Peyer's patch (tissue), 4 donors: ENCODE data around the gene POLR1D. TPM values are rescaled to one million over a fixed set of nuclear protein-coding genes. Genes with fewer than 3 reads are reported as not detected.

Source experiments
- DNase-seq, 3 donors: peaks; one replicate each; pipeline ENCODE4 v3.0.0-alpha.2; 2017 to 2019
- H3K27ac ChIP-seq, 4 donors: fragments of 200-600 bp; sonication (generic); one replicate each; pipeline ENCODE4 v1.5.1; 2016 to 2019
- H3K27me3 ChIP-seq, 2 donors: fragments of 200-600 bp; sonication (generic); one replicate each; pipeline ENCODE4 v1.5.1; 2019
- H3K36me3 ChIP-seq, 3 donors: fragments of 200-600 bp; sonication (generic); one replicate each; pipeline ENCODE4 v1.5.1; 2016 to 2019
- H3K4me1 ChIP-seq, 4 donors: fragments of 200-600 bp; sonication (generic); one replicate each; pipeline ENCODE4 v1.5.1; 2016 to 2019
- H3K4me3 ChIP-seq, 4 donors: fragments of 200-600 bp; sonication (generic); 1 replicate in 3 of 4; 2 replicates in 1 of 4; pipeline ENCODE4 v1.5.1; 2016 to 2019; ENCODE audit warnings: mild to moderate bottlenecking in 1 of 4
- H3K9me3 ChIP-seq, 4 donors: fragments of 200-600 bp; sonication (generic); one replicate each; pipeline ENCODE4 v1.5.1; 2016 to 2019; ENCODE audit warnings: mild to moderate bottlenecking in 1 of 4
- CTCF ChIP-seq, 6 experiments: fragments of 450-650 bp in 4 of 6; fragments of 200-600 bp in 2 of 6; sonication (generic) in 1 of 6; IDR thresholded peaks; one replicate each; pipeline ENCODE4 v1.5.1; 2017 to 2019; ENCODE audit warnings: antibody characterized with exemption in 6 of 6, mild to moderate bottlenecking in 3 of 6, moderate library complexity in 1 of 6
- POLR2A ChIP-seq, 2 donors: fragments of 450-650 bp; IDR thresholded peaks; one replicate each; pipeline ENCODE4 v1.5.1; 2017; ENCODE audit warnings: antibody characterized with exemption in 2 of 2, mild to moderate bottlenecking in 2 of 2, moderate library complexity in 2 of 2
- total RNA-seq, 4 donors: library from RNA; depleted of rRNA; stranded (reverse); fragments of >200 nt; gene quantifications; one replicate each; pipeline ENCODE4 v1.1.0, GENCODE V29; 2016

POLR1D gene
- total RNA-seq, 4 donors from 2014 or later: 83.3 to 104 (median 90.5) TPM

GRCh38 chr13:27617881-27618321 lies 3.8 kb upstream of the POLR1D start:
- Histone ChIP-seq H3K27me3 (no peaks in the 10 kb centered on the region), H3K4me1 (peaks cover 0 to 16% (median 5%) of the 10 kb centered on the region in 4 donors), H3K4me3 (peak overlapping the region in 1 of 4 donors; percentile 69), H3K9me3 (no peaks in the 10 kb centered on the region), H3K27ac (no peak overlapping the region), H3K36me3 (peaks cover 0 to 6% (median 0%) of the 10 kb centered on the region in 3 donors)
- DNase-seq: no peak
- TF ChIP-seq POLR2A (IDR thresholded peaks at IDR 0.05) (no peak), CTCF (IDR thresholded peaks at IDR 0.05) (no peak)

DNA sequence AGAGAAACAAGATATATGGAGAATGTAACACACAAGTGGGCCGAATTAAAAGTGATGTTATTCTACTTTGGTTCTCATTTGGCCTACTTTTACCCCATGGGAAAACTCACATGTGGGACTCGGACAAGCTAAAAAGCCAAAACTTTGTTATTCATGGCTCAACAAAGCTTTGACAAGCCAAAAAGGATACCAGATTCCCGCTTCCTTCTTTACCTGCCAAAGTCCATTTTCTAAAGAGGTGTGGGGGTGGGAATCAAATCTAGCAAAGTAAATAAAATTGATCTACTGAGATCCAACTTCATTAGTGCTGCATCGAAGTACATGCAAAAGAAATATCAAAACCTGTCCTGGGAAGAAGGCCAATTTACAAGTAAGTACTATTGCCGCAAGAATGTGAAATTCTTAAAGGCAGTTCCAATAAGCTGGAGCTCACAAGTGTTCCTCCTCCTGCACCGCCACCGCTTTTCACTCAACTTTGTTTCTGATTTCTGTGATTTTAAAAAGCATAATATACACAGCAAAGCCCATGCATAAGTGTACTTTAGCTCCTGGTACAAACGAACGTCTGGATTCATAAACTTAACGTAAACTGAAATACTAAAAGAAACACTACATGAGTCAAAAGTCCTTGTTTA lies 2.5 kb upstream of the POLR1D start:
- Histone ChIP-seq H3K9me3 (no peaks in the 10 kb centered on the region), H3K27me3 (no peaks in the 10 kb centered on the region), H3K4me1 (peaks cover 0 to 22% (median 5%) of the 10 kb centered on the region in 4 donors), H3K4me3 (peak overlapping the region in 3 of 4 donors; percentile 69 to 94 (median 79)), H3K36me3 (peaks cover 0 to 6% (median 0%) of the 10 kb centered on the region in 3 donors), H3K27ac (peak overlapping the region in 3 of 4 donors; percentile 96 to 98 (median 98))
- DNase-seq: no peak
- TF ChIP-seq CTCF (IDR thresholded peaks at IDR 0.05): no peak
- TF ChIP-seq POLR2A (IDR thresholded peaks at IDR 0.05): no peak

DNA sequence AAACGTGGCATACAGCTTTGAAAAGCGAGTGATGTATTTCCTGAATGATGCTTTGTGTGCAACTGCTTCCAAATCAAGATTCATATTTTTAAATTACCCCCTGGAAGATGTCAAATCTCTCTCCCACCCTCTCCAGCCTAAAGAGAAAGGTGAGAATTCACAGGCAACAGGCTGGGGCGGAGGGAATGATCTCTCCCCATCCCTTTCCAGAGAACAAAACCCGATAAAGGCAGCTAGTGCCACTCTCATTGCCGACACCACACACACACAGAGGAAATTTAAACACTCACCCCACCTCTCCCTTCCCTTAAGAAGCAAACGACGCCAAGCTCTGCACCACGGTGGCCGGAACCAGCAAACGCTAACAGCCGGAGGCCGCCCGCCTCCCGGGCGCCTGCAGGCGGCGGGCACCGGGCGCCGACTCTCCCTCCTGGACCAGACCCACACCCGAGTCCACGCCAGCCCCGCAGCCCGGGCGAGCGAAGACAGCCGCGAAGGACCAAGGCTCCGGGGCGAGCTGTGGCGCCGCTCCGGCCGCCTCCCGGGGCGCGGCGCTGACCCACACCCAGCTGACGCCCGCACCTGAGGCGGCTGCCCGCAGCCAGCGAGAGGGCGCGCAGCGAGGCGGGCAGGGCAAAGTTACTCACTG lies 1.8 kb upstream of the POLR1D start:
- Histone ChIP-seq H3K27me3 (no peaks in the 10 kb centered on the region), H3K27ac (peak overlapping the region; percentile 96 to 99 (median 98)), H3K4me3 (peak overlapping the region; percentile 69 to 98 (median 86)), H3K4me1 (peaks cover 0 to 22% (median 5%) of the 10 kb centered on the region in 4 donors), H3K9me3 (no peaks in the 10 kb centered on the region), H3K36me3 (peaks cover 0 to 6% (median 0%) of the 10 kb centered on the region in 3 donors)
- DNase-seq: peak in 2 of 3 donors; percentile 42 to 69
- TF ChIP-seq POLR2A (IDR thresholded peaks at IDR 0.05): no peak
- TF ChIP-seq CTCF (IDR thresholded peaks at IDR 0.05): peak in 5 of 6 experiments; percentile 21 to 54 (median 47)

DNA sequence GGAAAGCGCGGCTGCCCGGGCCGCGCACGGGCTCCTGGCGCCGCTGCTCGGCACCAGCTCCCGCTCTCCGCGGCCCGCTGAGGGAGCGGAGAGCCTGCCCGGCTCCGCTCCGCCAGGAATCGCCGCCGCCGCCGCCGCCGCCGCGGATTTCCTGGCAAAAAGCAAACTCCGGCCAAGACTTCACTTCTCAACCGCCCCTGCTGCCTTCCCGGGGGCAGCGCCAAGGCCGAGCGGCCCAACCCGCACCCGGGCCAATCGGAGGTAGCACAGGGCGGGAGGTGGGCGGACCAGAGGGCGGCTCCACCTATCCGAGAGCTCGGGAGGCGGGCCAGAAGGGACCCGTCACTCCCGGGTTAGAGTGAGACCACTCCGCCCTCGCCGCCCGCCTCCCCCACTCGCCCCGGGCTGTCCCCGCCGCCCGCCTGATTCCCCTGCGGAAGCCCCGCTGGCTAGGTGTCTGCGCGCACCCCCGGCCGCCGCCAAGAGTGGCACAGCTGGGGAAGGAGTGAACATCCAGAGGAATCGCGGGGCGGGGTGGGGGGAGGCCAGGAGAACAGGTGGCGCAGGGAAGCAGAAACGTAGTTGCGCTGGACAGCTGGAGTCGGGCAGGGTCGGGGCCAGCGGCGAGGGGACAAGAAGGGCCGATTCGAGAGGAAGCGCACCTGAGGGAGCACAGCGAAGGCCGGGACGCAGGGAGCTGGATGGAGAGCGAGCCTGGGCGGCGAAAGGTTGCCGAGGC lies 1.1 kb upstream of the POLR1D start, which contains the start of gene LNX2:
TSS of gene LNX2 (minus strand) at position 153 of the 739 bp plus-strand sequence. CDS start 38,826 bp downstream, outside the sequence.
- Histone ChIP-seq H3K36me3 (peaks cover 0 to under 1% (median 0%) of the 10 kb centered on the region in 3 donors), H3K4me1 (peaks cover 0 to 22% (median 5%) of the 10 kb centered on the region in 4 donors), H3K27me3 (no peaks in the 10 kb centered on the region), H3K27ac (peak within 1 kb of the TSS; percentile 96 to 99 (median 98)), H3K4me3 (peak within 1 kb of the TSS; percentile 69 to 98 (median 86)), H3K9me3 (no peaks in the 10 kb centered on the region)
- TF ChIP-seq POLR2A (IDR thresholded peaks at IDR 0.05) (peak; percentile 88 to 90), CTCF (IDR thresholded peaks at IDR 0.05) (no peak)
- DNase-seq: peak; percentile 98 to 99 (median 99)

- TF ChIP-seq CTCF (IDR thresholded peaks at IDR 0.05) (no peak), POLR2A (IDR thresholded peaks at IDR 0.05) (no peak)
- Histone ChIP-seq H3K27me3 (no peaks in the 10 kb centered on the region), H3K4me1 (peaks cover 0 to 22% (median 5%) of the 10 kb centered on the region in 4 donors), H3K36me3 (no peaks in the 10 kb centered on the region), H3K9me3 (no peaks in the 10 kb centered on the region), H3K27ac (peak overlapping the region; percentile 96 to 99 (median 98)), H3K4me3 (peak overlapping the region; percentile 69 to 98 (median 86))
- no peak for DNase-seq
Observed at GRCh38 chr13:27621116-27621365, 651 bp upstream of the POLR1D start.
